Left renal cortex interstitium (tissue), 4 donors: ENCODE data around the gene ARID5A. TPM values are rescaled to one million over a fixed set of nuclear protein-coding genes. Genes with fewer than 3 reads are reported as not detected.

ENCODE experiments used
- DNase-seq, 4 donors: peaks; one replicate each; pipeline ENCODE4 v3.0.0-alpha.2; 2013; ENCODE audit warnings: low read depth in 4 of 4, low spot score in 2 of 4, missing footprints in 1 of 4
- polyA plus RNA-seq, 4 donors: library from polyadenylated mRNA; unstranded; fragments of 120-200 nt; gene quantifications; one replicate each; pipeline ENCODE4 v1.2.1, GENCODE V29; 2013; ENCODE audit not compliant: insufficient read length in 4 of 4

ARID5A gene
- polyA plus RNA-seq, 4 donors: 4.3 to 6.9 (median 5.4) TPM

DNA sequence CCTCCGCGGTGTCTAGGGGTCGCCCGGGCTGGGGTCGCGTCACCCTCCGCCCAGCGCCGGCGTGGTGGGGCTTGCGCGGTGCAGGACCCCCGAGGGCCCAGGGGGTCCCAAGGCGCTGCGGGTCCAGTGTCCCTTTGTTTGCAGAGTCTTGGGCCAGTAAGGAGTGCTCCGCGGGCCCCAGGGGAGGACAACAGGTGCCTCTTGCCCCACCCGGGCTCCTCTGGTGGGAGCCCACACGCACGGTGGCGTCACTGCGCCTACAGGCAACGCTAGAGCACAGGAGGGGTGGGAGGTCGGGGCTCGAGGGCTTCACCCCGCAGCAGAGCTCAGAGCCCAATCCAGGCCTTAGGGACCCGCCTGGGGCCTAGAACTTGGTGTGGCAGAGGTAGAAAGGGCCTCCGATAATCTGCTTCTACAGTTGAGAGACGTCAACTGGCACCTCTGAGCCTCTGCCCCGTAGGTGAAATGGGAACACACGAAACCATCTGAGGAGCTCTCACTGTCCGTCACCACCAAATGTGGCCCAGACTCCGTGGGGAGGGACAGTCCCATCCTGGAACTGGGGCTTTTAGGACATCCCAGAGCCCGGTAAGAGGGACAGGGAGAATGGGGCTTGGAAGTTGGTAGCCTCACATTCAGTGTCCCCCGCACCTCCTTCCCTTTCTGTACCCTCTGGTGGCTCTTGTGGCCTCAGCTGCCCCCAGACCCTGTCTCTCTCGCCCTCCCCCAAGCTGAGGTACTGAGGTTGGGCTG, 1.4 kb downstream of the ARID5A start:
- DNase-seq: no peak

DNA sequence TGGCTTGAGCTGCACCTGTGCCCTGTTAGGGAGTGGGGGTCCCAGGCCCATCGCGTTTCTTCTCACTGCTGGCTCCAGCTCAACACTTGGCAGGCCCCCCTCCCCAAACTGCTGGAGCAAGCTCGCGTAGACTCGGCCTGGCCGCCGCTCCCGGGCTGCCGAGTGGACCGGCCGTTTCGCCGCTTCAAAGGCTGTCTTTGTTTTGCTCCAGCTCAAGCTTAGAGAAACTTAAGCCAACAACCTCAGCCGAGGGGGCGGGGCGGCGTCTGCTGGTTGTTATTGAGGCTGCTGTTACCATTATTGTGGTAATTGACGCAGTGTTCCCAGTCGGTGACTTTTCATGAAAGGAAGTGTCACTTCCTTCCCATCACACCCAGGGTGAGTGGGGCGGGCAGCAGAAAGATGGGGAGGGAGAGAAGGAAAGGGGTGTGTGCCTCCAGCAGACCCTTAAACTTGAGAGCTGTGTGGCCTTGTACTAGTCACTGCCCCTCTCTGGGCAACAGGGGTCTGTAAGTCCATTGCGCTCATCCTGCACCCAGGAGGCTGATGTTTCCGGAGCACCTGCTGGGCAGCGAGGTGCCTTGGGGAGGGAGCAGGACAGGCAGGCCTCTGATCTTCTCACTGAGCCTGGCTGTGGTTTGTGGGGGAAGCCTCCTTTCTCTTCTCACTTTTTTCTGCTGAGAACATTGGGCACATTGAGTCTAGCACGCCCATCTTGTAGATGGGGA, 2.1 kb downstream of the ARID5A start:
- no peak for DNase-seq

DNA sequence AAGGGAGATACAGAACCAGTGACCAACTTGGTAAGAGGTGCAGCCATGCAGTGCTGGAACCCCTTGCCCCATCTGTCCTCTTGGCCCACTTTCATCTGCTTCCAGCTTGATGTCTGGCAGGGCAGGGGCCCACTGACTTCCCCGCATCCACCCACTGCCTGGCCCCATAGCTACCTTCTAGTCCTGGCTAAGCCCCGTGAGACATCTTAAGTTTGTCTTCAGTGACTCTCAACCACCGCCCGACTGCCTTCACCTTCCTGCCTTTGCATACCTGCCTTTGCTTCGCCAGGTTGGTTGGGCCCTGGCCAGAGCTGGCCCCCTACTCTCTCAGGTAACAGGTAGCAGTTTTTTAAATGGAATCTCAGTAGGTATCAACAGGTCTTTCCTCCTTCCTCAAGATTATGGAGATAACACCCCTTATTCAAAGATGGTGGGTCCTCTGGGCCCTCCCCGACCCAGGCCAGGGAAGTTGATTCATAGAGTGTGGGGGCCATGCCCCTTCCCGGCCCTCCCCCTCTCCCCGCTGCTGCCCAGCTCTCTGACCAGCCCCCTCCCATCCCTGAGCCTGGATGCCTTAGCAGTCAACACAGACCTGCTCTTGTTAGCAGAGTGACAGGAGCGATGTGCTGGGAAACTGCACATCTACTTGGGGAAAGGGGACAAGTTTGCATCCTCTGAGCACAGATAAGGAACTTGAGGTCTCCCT, 2.8 kb downstream of the ARID5A start:
- DNase-seq: no peak

DNA sequence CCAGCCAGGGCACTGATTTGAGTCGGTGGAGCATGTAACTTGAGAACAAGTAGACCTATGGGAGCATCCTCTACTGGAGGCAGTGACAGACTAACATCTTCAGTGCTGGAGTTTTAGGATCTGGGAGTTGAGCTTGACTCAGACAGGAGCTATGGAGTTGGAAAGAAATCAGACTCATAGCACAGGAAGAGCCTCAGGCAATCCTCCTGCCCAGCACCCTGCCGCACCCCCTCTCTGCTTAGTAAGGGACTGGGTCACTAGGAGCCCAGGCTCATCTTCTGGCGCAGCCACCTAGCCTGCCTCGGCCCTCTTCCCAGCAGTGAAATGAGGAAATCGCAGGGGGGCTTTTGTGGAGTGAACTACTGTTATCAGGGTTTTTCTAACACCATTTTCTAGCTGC, 3.6 kb downstream of the ARID5A start:
- no peak for DNase-seq

DNA sequence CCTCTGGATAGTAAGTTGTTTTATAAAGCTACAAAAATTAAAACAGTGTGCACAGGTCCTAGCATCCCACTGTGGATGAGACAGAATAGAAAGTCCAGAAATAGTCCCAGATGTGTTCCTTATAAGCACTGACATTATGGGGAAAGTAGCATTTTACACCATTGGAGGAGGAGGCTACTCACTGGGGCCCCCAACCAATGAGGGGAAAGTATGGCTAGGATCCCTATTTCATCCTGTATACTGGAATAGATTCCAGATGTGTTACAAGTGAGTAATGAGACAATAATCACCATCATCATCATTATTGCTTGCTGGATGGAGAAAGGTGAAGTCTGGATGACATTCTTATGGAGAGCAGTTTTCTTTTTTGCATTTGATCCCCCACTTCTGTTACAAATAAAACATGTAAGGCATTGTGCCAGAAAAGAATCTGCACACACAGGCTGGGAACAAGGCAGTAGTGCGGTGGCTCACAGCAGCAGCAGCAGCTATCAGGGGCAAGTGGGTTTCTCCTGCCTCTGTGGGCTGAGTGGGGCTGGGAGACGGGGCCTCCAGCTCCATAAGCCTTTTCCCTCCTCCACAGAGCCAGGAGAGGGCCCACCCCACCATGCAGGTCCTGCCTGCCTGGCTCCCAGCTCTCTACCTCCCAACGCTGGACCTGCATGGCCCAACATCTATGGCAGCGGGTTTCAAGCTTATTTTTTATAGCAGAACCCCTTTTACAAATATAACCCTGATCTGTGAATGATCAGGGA, 5.0 kb downstream of the ARID5A start:
- no peak for DNase-seq

DNA sequence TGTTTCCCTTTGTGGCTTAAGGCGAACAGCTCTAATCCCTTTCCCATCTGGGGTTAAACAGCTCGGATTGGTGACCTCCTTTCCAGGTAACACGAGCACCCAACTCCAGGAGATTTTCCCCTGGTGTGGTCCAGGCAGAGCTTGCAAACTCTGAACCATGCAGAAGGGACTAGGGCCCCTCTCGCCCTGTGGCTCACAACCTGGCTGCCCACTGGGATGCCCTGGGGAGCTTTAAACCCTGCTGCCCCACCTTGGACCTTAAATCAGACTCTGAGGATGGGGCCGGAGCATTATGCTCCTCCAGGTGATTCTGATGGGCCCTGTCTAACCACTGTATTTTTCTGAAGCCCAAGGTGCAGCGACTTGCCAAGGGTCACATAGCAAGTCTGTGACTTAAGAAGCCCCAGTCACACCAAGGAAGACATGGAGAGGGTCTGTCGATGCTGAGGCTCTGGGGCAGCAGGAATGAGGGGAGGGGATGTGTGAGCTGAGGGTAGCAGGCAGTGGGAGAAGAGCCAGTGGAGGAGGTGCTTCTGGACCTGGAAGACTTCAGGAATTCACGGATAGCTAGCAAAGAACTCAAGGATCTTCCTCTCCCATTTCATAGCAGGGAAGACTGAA, 5.9 kb downstream of the ARID5A start:
- no peak for DNase-seq

DNA sequence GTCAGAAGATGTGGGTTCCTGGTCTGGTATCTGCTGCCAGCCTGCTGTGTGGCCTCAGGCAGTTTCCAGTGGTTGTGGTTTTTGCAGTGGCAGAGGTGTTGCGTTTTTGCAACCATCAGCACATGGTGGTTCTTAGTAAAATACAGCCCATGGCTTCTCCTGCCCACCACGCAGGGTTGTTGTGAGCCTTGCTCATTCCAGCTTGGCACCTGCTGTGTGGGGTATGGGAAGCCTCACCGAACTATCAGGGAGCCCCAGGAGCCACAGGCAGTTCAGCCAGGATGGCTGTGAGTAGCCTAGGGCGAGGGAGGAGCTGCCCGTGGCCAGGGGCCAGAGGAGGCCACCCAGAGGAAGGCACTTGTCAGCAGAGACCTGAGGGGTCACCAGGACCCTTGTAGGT, 9.8 kb downstream of the ARID5A start:
- no peak for DNase-seq

DNA sequence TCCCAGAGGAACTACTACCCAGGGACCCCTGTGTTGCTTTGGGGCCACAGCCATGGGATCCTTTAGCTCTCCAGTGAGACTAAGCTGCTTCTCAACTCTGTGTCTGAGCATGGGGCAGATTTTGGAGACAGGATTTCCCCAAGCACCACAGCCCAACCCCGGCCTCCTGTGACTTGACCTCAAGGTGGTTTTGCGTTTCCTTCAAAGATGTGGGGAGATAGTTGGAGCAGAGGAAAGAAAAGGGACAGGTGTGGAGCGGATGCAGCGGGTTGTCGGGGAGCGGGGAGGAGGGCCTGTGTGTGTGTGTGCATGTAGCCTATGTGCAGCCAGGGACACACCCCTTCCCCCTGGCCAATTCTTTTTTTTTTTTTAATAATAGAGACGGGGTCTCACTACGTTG, 10.2 kb downstream of the ARID5A start:
- no peak for DNase-seq

DNA sequence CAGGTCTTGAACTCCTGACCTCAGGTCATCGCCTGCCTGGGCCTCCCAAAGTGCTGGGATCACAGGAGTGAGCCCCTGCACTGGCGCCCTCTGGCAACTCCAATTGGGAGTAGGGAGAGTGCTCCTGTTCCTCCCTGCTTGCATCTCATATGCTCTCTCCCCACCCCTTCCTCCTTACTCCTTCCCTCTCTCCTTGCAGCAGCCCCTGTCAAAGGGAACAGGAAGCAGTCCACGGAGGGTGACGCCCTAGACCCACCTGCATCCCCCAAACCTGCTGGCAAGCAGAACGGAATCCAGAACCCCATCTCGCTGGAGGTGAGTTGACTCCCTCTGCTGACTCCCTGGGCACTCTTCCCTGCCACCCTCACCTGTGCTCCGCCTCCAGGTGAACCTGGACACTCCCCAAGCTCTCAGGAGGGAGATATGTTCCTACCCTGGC, 10.7 kb downstream of the ARID5A start:
- no peak for DNase-seq

DNA sequence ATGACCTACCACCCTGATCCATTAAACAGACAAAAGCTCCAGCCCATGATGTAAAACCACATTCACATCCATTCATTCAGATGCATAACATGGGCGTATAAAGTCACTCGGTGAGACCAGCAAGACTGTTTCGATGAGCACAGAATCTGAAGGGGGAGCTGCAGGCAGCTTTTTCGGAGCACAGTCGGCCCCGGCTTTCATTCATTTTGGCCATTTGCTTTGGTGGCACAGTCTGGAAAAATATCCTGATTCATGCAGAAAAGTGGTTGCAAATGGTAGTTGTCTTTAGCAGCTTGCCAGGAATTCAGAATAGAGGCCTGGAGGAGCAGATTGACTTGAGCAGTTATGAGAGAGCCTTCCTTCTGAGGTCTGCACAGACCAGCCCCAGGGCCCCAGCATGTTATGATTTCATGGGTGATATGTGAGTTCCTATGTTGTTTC, 11.2 kb downstream of the ARID5A start:
- DNase-seq: no peak

DNA sequence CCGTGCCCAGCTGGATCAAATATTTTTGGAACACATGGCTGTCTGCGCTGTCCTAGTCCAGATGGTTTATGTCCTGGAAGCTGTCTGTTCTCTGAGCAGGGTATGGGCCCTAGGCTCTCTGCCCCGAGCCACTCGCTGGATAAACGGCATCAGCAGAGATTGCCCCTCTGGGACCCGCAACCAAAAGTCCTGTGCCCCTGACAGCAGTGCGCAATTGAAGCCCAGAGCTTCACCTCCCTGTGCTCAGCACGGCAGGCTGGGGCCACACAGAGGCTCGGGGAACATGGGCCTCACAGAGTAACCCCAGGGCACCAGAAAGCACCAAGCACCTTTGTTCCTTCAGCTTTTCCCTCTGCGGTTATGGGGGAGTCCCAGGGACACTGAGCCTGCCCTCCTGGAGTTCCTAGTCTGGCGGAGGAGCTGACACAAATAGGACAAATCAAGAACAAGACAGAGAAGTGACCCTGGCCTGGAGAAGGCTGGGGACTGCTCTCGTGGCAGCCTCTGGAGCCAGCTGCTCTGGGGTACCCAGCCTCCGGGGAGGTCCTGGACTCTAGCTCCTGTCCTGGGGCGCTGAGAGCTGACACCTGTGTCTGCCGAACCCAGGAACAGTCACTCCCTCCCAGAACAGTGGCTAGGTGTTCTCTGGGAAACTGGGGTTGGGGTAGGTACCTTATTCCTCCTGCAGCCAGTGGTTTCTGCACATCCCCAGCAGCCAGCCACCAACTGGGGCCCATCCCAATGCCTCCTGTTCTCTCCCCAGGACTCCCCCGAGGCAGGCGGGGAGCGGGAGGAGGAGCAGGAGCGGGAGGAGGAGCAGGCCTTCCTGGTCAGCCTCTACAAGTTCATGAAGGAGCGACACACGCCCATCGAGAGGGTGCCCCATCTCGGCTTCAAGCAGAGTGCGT, 12.3 kb downstream of the ARID5A start:
- DNase-seq: no peak

DNA sequence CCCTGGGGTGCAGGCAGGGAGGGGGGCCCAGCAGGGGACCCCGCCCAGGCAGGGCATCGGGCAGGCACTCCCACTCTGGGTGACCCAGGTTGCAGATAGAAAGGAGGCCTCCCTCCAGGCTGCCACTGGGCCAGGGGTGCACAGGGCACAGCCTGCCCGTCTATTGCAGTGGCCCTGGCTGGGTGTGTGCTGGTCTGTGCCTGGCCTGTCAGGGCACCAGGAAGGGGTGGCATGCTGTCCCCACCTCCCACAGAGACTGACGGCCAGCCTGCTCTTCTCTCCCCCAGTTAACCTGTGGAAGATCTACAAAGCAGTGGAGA, 12.9 kb downstream of the ARID5A start:
- DNase-seq: no peak

DNA sequence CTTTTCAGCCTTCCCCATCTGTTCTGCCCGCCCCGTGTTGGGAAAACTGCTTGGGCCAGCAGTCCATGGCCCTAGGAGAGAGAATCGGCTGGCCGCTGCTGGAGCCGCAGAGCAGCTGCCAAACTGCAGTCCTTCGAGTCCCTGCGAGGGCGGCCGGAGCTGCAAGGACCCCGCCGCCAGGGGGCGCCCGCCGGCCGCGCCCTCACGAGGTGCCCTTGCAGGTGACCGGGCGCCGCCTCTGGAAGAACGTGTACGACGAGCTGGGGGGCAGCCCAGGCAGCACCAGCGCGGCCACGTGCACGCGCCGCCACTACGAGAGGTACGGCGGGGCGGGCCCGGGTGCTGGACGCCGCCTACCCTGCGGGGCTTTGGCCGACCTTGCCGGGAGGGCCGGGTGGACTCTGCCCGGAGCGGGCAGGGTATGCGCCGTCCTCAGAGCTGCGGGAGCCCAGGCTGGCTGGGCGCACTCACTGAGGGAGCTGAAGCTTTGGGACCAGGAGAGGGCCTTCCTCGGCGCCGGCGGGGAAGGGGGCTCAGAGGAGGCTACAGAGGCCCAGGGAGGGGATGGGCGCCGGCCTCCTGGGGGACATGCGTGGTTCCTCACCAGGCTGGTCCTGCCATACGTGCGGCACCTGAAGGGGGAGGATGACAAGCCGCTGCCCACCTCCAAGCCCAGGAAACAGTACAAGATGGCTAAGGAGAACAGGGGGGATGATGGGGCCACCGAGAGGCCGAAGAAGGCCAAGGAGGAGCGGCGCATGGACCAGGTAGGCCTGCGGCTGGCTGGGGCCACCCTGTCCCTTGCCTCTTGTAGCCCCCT, 13.6 kb downstream of the ARID5A start:
- no peak for DNase-seq

DNA sequence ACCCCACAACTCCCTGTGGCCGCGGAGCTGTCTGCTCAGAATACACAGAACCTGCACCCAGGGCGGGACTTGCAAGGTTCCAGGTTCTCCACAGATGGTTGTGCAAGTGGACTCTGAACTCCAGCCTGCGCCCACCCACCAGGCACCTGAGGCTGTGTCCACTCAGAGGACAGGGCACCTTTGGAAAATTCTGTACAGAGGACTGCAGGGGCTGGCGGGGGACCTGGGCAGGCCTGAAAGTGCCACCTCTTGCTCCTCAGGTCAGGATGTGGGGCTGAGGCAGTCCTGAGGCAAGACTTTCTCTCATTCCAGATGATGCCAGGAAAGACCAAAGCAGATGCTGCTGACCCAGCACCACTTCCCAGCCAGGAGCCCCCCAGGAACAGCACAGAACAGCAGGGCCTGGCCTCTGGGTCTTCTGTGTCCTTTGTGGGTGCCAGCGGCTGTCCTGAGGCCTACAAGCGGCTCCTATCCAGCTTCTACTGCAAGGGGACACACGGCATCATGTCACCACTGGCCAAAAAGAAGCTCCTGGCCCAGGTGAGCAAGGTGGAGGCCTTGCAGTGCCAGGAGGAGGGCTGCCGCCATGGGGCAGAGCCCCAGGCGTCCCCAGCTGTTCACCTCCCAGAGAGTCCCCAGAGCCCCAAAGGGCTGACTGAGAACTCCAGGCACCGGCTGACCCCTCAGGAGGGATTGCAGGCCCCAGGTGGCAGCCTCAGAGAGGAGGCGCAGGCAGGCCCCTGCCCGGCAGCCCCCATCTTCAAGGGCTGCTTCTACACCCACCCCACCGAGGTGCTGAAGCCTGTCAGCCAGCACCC, 14.4 kb downstream of the ARID5A start:
- DNase-seq: no peak

DNA sequence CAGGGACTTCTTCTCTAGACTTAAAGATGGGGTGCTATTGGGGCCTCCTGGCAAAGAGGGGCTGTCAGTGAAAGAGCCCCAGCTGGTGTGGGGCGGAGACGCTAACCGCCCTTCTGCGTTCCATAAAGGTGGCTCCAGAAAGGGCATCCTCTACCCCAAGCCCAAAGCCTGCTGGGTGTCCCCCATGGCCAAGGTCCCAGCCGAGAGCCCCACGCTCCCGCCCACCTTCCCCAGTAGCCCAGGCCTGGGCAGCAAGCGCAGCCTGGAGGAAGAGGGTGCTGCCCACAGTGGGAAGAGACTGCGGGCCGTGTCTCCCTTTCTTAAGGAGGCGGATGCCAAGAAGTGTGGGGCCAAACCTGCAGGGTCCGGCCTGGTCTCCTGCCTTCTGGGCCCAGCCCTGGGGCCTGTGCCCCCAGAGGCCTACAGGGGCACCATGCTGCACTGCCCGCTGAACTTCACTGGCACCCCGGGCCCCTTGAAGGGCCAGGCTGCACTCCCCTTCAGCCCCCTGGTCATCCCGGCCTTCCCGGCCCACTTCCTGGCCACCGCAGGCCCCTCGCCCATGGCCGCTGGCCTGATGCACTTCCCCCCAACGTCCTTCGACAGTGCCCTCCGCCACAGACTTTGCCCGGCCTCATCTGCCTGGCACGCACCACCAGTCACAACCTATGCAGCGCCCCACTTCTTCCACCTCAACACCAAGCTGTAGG, 15.2 kb downstream of the ARID5A start:
- no peak for DNase-seq

DNA sequence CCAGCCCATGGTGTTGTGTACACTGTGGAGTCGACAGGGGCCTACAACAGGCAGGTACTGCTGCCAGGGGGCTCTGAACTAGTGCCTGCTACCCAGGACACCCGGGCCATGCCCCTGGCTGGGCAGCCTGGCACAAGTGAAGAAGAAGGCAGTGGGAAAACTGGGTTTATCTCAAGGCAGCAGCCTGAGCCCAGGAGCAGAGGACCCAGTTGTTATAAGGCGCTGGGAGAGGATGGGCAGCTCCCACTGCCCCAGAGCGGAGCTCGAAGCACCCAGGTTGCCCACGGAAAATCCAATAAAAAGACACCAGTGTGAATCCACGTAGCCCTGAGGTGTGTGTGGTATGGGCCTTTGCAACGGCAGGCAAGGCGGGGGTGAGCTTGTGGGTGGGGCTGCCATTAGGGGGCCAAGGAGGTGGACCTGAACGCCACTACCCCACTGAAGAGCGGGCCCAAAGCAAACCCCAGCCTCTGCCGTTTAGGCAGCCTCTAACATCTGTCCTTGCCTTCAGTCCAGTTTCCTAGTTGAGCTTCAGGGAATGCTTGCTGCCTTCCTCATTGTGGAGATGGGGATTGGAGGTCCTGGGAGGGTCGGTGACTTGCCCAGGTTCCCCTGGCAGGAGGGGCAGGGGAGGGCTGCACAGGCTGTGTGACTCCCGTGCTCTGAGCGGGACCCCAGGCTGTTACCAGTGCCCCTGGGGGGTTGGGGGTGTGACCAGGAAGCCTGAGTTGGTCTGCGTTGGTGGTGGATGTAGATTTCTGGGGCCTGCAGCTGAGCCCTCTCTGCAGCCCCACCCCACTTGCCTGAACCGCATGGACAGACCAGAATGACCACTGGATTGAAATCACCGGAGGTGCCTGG, 16.0 kb downstream of the ARID5A start:
- no peak for DNase-seq
